Right lung (tissue), 5 donors: ENCODE data around the gene ARHGEF4. TPM values are rescaled to one million over a fixed set of nuclear protein-coding genes. Genes with fewer than 3 reads are reported as not detected.
"Not testable (repeated sequence)": the region's sequence is repeated elsewhere in the genome, so short reads cannot be mapped to it uniquely, and the experiment has no call there.

Experiments used
- DNase-seq, 2 donors: peaks; one replicate each; pipeline ENCODE4 v3.0.0-alpha.2; 2013
- polyA plus RNA-seq, 5 donors: library from polyadenylated mRNA; unstranded; fragments of 120-200 nt; gene quantifications; one replicate each; pipeline versions ENCODE4 v1.2.1 to v1.2.3, GENCODE V29; 2013; ENCODE audit warnings: inconsistent platforms in 1 of 5, low replicate concordance in 1 of 5; ENCODE audit not compliant: insufficient read length in 5 of 5, insufficient read depth in 1 of 5

ARHGEF4 gene
- polyA plus RNA-seq, 5 donors, result 2.0 to 4.1 (median 2.7) TPM

DNA sequence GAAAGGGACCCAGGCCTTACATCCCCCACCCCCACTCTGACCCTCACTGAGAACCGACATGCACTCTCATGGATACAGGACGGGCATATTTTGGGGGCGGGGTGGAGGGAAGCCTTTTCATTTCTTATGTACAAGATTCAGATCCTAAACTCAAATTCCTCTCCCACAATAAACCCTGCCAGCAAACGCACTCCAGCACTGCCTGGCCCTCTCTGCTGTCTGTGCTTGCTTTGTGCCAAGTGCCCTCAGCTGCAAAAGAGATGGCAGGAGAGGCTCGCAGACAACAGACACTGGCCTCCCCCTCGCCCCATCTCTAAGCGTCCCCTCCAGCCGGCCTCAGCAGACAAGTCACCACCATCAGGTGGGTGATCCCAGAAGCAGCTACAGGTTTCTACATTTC lies 214.2 kb downstream of the ARHGEF4 start:
- no peak for DNase-seq

DNA sequence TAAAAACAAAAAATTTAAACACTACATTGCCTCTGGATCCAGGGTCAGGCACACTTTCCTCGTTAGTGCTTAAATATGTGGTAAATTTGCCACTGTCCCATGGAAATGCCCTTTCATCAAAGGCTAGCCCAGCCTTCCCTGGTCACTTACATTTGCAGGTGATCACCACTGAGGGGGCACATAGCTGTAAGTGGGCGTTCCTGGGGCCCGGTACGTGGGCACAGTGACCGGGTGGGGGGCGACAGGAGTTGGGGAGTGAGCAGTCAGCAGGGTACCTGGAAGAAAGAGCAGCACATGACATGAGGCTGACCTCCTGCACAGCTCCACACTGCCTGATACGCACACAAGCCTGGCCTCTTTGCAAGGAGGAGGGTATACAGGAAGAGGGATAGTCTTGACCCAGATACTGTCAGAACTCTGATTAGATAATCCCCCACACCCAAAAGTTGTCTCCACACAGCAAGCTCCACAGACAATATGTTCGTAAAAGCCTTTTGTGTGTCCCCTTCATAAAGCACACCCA lies 216.1 kb downstream of the ARHGEF4 start:
- DNase-seq, result no peak

DNA sequence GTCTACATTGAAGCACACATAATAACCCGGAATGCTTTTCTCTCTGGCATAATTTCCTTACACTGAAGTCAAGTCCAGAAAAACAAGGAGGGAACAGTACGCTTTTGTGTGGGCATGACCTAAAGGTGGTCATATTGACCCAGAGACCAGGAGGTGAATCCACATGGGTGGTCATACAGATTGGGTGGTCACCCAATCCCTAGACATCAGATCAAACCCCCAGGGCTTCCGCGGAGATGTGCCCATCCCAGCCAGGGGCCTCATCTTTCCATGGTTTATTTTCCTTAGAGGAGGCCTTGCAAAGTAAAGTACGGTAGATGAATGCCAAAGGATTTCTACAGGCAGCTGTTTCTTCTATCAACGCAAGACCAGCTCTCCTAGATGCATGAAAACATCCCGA lies 217.8 kb downstream of the ARHGEF4 start:
- DNase-seq, result no peak

- DNase-seq, result no peak
Measured at GRCh38 chr2:131055169-131056065, 218.7 kb downstream of the ARHGEF4 start.

DNA sequence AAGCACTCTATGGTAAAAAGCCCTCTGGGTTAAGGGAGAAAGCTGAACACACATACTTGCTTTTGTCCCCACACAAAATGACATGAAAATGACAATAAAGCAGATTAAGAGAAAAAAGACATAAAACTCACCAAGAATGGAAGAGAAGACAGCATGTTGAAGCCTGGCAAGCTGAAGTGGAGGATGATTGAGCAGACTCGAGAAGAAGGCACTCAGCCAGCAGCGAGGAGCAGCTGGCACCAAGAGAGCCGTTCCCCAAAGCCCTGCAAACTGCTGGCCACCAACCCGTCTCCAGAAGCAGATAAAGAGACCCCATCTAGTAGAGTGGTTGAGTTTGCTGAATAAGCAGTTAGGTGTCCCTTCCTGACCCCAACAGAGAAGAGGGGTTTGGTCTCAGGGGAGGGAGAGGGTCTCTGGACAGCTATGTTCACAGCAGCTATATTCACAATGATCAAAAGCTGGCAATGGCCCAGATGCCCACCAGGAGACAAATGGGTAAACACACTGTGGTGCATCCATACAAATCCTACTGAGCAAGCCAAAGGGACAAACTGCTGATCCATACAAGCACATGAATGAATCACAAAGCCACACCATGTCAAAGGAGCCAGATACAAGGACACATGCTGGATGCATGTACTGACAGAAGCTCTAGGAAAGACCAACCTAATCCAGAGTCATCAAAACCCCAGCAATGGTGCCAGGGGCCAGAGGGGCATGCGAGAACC lies 219.7 kb downstream of the ARHGEF4 start:
- DNase-seq, result no peak

GRCh38 chr2:131056932-131057287 lies 220.2 kb downstream of the ARHGEF4 start:
- no peak for DNase-seq

DNA sequence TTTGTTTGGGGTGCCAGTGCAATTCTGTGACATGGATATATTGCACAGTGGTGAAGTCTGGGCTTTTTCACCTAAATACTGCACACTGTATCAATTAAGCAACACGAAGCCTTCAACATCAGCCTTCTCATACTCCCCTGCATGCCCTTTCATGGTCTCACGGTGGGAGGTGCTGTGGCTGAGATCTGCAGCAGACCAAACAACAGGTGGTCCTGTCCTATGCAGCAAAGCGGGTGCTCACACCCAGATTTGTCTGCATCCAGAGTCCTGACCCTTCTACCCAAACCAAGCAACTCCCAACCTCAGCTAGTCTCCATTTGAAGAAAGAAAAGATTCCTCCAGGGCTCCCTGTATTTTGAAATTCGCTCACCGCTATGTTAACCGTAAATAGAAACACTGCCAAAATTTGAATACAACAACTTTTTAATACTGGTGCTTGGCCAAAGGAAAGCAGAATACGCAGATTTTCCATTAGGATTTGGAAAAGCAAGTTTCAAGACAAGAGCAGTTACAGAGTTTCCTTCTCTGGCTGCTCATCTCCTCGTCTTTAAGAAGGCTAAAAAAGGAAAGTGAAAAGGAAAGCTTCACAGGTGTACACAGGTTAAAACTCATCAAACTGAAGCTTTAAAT lies 221.6 kb downstream of the ARHGEF4 start:
- no peak for DNase-seq

- no peak for DNase-seq
Measured at GRCh38 chr2:131058920-131059319, 222.2 kb downstream of the ARHGEF4 start.

DNA sequence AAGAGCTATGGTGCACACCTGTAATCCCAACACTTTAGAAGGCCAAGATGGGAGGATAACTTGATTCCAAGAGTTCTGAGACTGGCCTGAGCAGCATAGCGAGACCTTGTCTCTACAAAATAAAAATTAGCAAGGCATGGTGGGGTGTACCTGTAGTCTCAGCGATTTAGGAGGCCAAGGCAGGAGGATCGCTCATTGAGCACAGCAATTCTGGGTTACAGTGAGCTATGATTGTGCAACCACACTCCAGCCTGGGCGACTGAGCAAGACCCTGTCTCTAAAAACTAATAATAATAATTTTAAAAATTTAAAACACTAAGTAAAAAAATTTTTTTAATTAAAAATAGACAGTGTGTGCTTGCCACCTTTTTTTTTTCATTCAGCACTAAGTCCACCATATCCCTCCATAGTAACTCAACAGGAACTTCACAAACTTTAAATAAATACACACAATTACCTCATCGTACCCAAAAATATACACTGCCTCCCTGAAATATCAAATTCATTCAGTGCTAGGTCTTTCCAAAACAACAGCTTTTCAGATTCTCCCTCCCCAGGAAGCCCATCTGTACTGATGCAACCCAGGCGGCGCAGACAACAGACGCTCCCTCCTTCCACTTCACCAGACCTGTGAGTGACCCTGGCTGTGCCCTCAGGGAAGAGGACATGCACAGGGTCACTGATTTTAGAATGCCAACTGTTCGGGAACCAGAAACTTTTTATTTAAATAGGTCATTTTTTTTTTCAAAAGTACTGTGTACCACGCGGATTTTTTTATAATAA lies 227.0 kb downstream of the ARHGEF4 start:
- no peak for DNase-seq

GRCh38 chr2:131064589-131065512 lies 228.1 kb downstream of the ARHGEF4 start:
- no peak for DNase-seq

- DNase-seq, result no peak
Measured at GRCh38 chr2:131067465-131068125, 230.9 kb downstream of the ARHGEF4 start.

- not testable (repeated sequence) for DNase-seq
Measured at GRCh38 chr2:131068172-131068571, 231.5 kb downstream of the ARHGEF4 start.

- DNase-seq, result not testable (repeated sequence)
Measured at GRCh38 chr2:131075578-131075977, 238.9 kb downstream of the ARHGEF4 start.

GRCh38 chr2:131076707-131077106 lies 240.0 kb downstream of the ARHGEF4 start:
- no peak for DNase-seq

DNA sequence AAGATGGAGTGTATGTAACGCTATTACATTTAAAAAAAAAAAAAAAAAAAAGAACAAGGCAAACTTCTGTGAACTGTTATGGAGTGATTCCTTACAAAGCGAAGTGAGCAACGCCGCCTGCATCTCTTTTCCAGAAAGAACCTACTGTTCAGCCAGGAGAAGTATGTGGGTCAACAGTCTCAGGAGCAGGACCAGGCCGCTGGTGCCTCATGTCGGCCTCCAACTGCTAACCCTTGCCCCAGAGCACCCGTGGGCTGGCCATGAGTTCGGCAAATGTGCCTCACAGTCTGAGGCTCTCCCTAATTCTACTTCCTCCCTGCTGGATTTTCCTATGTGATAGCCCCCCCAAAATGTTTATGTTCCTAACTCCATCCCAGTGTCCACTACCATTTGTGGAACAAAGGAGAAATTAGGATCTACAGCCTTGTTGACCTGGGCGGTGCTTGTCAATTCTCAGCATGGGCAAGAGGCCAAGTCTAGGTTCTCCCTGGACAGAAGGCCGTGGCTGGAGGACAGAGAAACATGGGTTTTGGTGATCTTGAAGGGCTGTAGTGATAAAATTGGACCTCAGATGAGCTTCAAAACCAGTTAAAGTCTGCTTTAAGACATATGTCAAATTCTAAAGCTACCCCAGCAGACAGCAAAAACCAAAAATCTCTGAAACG lies 240.6 kb downstream of the ARHGEF4 start:
- DNase-seq, result no peak

GRCh38 chr2:131077966-131078365 lies 241.3 kb downstream of the ARHGEF4 start:
- DNase-seq, result no peak

- not testable (repeated sequence) for DNase-seq
Measured at GRCh38 chr2:131079931-131080330, 243.2 kb downstream of the ARHGEF4 start.

GRCh38 chr2:131081190-131081589 lies 244.5 kb downstream of the ARHGEF4 start:
- no peak for DNase-seq

DNA sequence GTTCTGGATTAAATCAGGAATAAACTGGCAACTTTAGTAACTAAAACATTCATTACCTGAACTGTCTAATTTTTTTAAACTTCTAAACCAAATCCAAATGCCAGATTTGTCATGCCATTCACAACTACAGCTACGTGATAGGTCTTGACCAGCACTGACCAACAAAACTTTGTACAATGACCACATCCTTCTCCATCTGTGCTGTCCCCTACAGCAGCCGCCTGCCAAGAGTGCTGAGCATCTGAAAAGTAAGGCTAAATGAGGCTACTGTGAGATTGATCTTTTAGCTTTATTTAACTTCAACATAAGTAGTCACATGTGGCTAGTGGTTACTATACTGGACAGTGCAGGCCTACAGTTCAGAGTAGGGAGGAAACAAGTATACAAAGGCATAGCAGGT lies 248.9 kb downstream of the ARHGEF4 start:
- DNase-seq, result no peak
